NOMO-1 (cell line): Measurements from ENCODE around the gene FCER1A.
"Not testable (repeated sequence)": the region's sequence is repeated elsewhere in the genome, so short reads cannot be mapped to it uniquely, and the experiment has no call there.

Experiments used
- DNase-seq, 2 experiments: peaks; one replicate each; lab custom pipeline; 2025; ENCODE audit not compliant: unreplicated experiment in 2 of 2; lab: John Stamatoyannopoulos, UW

FCER1A gene

GRCh38 chr1:159342761-159343425 is 40.8 kb downstream of the FCER1A start:
- DNase-seq = peak in 1 of 2 experiments; percentile 1

DNA sequence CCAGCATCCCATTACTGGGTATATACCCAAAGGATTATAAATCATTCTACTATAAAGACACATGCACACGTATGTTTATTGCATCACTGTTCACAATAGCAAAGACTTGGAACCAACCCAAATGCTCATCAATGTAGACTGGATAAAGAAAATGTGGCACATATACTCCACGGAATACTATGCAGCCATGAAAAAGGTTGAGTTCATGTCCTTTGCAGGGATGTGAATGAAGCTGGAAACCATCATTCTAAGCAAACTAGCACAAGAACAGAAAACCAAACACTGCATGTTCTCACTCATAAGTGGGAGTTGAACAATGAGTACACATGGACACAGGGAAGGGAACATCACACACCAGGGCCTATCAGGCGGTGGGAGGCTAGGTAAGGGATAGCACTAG is 47.2 kb downstream of the FCER1A start:
- not testable (repeated sequence) for DNase-seq

- DNase-seq = no peak
These were observed 50.3 kb downstream of the FCER1A start for GRCh38 chr1:159352436-159352835.
